ENCODE measurements around the gene CARD19.

DNA sequence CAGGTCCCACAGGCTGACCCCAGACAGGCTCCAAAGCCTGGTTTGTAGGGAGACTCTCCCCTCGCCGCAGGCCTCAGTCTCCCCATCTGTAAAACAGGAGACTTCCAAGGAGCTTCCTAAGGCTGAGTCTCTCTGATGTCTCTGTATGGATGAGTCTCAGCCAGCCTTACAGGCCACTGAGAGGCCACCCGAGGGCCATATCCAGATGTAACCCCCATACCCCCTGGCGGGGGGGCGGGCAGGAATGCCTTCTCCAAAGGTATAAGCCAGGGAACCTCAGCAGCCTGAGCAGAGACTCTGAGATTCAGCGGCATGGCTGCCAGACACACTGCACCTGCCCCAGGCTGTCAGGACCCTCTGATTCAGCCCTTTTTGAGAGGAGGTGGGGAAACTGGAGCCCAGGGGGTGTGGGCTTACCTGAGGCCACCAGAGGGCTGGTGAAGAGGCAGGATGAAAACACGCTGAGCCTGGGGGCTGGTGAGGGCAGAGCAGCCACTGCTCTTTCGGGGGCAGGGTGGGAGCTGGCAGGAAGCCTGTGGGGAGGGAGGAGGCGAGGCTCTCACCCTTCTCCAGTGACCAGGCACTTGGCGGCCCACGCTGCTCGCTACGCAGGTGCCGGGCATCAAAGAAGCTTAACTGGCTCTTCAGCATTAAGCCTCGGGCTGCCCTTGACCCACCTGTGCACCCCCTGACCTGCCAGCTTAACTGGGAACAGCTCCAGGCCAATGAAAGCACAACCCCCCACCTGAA is 43.1 kb upstream of the CARD19 start:
- TF ChIP-seq, protein P1, sequence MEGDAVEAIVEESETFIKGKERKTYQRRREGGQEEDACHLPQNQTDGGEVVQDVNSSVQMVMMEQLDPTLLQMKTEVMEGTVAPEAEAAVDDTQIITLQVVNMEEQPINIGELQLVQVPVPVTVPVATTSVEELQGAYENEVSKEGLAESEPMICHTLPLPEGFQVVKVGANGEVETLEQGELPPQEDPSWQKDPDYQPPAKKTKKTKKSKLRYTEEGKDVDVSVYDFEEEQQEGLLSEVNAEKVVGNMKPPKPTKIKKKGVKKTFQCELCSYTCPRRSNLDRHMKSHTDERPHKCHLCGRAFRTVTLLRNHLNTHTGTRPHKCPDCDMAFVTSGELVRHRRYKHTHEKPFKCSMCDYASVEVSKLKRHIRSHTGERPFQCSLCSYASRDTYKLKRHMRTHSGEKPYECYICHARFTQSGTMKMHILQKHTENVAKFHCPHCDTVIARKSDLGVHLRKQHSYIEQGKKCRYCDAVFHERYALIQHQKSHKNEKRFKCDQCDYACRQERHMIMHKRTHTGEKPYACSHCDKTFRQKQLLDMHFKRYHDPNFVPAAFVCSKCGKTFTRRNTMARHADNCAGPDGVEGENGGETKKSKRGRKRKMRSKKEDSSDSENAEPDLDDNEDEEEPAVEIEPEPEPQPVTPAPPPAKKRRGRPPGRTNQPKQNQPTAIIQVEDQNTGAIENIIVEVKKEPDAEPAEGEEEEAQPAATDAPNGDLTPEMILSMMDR (IDR thresholded peaks at IDR 0.05), result no peak
- no peak for TF ChIP-seq POLR2A (IDR thresholded peaks at IDR 0.05)
